ENCODE data around the gene COPS8. TPM values are rescaled to one million over a fixed set of nuclear protein-coding genes. Genes with fewer than 3 reads are reported as not detected.

The COPS8 gene
- total RNA-seq, 1 experiment from 2014 or later = 64.7 TPM

DNA sequence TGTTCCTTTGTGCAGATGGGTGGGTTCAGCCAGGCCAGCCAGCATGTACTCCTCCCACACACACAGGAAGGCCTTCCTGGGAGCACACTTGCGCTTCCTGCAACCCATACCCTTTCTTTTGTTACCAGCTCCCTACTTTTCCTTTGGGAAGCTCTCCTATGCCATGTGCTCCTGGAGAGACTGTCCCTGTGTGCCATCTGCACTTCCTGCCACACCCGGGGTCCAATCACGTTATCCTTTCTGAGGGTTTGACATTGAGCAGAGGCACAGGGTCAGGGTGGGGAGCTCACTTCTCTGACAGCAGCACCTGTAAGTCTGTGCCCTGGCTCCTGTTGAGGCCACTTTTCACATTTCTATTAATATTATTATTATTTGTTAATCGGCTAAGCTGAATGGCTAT lies 62.9 kb downstream of the COPS8 start:
- no peaks in the 10 kb centered on the region for H3K36me3 ChIP-seq (ENCODE audit: low read depth)
- no peaks in the 10 kb centered on the region for H3K27me3 ChIP-seq (ENCODE audit: insufficient read depth, low read depth)
- no peaks in the 10 kb centered on the region for H3K79me2 ChIP-seq (ENCODE audit: low read depth)
- no peak for TF ChIP-seq EZH2 (IDR thresholded peaks at IDR 0.05; ENCODE audit: low read depth)
- TF ChIP-seq, protein P1, sequence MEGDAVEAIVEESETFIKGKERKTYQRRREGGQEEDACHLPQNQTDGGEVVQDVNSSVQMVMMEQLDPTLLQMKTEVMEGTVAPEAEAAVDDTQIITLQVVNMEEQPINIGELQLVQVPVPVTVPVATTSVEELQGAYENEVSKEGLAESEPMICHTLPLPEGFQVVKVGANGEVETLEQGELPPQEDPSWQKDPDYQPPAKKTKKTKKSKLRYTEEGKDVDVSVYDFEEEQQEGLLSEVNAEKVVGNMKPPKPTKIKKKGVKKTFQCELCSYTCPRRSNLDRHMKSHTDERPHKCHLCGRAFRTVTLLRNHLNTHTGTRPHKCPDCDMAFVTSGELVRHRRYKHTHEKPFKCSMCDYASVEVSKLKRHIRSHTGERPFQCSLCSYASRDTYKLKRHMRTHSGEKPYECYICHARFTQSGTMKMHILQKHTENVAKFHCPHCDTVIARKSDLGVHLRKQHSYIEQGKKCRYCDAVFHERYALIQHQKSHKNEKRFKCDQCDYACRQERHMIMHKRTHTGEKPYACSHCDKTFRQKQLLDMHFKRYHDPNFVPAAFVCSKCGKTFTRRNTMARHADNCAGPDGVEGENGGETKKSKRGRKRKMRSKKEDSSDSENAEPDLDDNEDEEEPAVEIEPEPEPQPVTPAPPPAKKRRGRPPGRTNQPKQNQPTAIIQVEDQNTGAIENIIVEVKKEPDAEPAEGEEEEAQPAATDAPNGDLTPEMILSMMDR (conservative IDR thresholded peaks at IDR 0.05) = no peak
- H3K4me2 ChIP-seq = no peak overlapping the region
- H3F3A ChIP-seq (ENCODE audit: insufficient read depth, low read depth) = no peaks in the 10 kb centered on the region
- no TSS peak for BruUV-seq (replicated peaks)
- intact Hi-C loops (cut with micrococcal nuclease; ENCODE audit: unreplicated experiment) = no loop called here
- no peak overlapping the region for H3K4me3 ChIP-seq
- no peaks in the 10 kb centered on the region for H3K9me2 ChIP-seq (ENCODE audit: insufficient read depth)
- no peak for DNase-seq
- CTCF ChIA-PET = no interaction called here
- H3K4me1 ChIP-seq (replicated peaks; ENCODE audit: insufficient read depth) = 0 out of 2 replicates have a peak, but pooled peaks cover 1% of the 10 kb centered on the region
- H3K9me3 ChIP-seq (ENCODE audit: insufficient read depth, low read depth) = peaks cover 29% of the 10 kb centered on the region; the same call in 1 of the 2 replicates
- no peak overlapping the region for H2AFZ ChIP-seq
- no peaks in the 10 kb centered on the region for H4K20me1 ChIP-seq (ENCODE audit: insufficient read depth)
- POLR2A ChIA-PET (ENCODE audit: unreplicated experiment) = no interaction called here
- no peak overlapping the region for H3K27ac ChIP-seq

DNA sequence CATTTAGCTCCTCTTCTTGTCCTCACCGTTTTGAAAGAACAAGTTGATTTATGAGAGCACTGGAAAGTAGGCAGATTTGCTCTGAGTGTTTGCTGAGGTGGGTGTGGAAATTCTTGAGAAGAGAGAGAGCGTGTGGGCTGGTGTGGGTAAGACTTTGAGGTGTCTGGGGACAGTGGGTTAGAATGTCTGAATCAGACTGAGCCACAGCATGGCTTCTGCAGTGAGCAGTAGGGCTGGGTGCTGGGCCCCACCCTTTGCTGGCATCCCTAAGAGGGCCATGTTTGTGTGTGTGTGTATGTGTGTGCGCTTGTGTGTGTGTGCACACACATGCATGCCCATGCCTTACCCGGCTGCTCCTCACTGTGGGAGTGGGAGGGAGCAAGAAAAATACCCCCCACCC lies 63.7 kb downstream of the COPS8 start:
- no peaks in the 10 kb centered on the region for H3K79me2 ChIP-seq (ENCODE audit: low read depth)
- H2AFZ ChIP-seq = no peak overlapping the region
- DNase-seq = no peak
- H3K27me3 ChIP-seq (ENCODE audit: insufficient read depth, low read depth) = no peaks in the 10 kb centered on the region
- peaks cover 29% of the 10 kb centered on the region; the same call in 1 of the 2 replicates for H3K9me3 ChIP-seq (ENCODE audit: insufficient read depth, low read depth)
- H3F3A ChIP-seq (ENCODE audit: insufficient read depth, low read depth) = no peaks in the 10 kb centered on the region
- H3K36me3 ChIP-seq (ENCODE audit: low read depth) = no peaks in the 10 kb centered on the region
- H3K4me2 ChIP-seq = no peak overlapping the region
- intact Hi-C loops (cut with micrococcal nuclease; ENCODE audit: unreplicated experiment) = no loop called here
- POLR2A ChIA-PET (ENCODE audit: unreplicated experiment) = no interaction called here
- H3K27ac ChIP-seq = no peak overlapping the region
- TF ChIP-seq, protein P1 (conservative IDR thresholded peaks at IDR 0.05) = no peak
- TF ChIP-seq EZH2 (IDR thresholded peaks at IDR 0.05; ENCODE audit: low read depth) = no peak
- no TSS peak for BruUV-seq (replicated peaks)
- no peak overlapping the region for H3K4me3 ChIP-seq
- no peaks in the 10 kb centered on the region for H3K9me2 ChIP-seq (ENCODE audit: insufficient read depth)
- H3K4me1 ChIP-seq (replicated peaks; ENCODE audit: insufficient read depth) = no peaks in the 10 kb centered on the region
- CTCF ChIA-PET = no interaction called here
- no peaks in the 10 kb centered on the region for H4K20me1 ChIP-seq (ENCODE audit: insufficient read depth)

Data from PC-9 (cell line).